Neural cell (in vitro differentiated cells): ENCODE data around the gene LATS2. TPM values are rescaled to one million over a fixed set of nuclear protein-coding genes. Genes with fewer than 3 reads are reported as not detected.
A peak's percentile ranks its signal among the peaks of the same experiment; 100 is the strongest.

ENCODE experiments used
- H2AFZ ChIP-seq: fragments of 200-600, 300-800 bp; sonication (generic), shearing (Covaris generic); 2 replicates; pipeline ENCODE4 v1.6.0; 2014; ENCODE audit warnings: low read depth, mild to moderate bottlenecking, antibody characterized with exemption, low read length, moderate library complexity
- H3F3A ChIP-seq: fragments of 200-600 bp; shearing (Covaris generic); 2 replicates; pipeline ENCODE4 v1.6.1; 2016; ENCODE audit warnings: mild to moderate bottlenecking, moderate library complexity, mixed read lengths, antibody characterized with exemption, low read length; ENCODE audit not compliant: insufficient read depth, poor library complexity, severe bottlenecking
- H3K27ac ChIP-seq: fragments of 200-600, 300-800 bp; sonication (generic), shearing (Covaris generic); 2 replicates; pipeline ENCODE4 v1.5.1; 2014; ENCODE audit warnings: mild to moderate bottlenecking, low read length, moderate library complexity
- H3K27me3 ChIP-seq: fragments of 300-800, 200-600 bp; sonication (generic), shearing (Covaris generic); 2 replicates; pipeline ENCODE4 v1.6.0; 2014; ENCODE audit warnings: mild to moderate bottlenecking, low read depth, low read length, moderate library complexity; ENCODE audit not compliant: insufficient read depth
- H3K36me3 ChIP-seq: fragments of 300-800, 200-600 bp; sonication (generic), shearing (Covaris generic); 2 replicates; pipeline ENCODE4 v1.5.1; 2014; ENCODE audit warnings: mild to moderate bottlenecking, antibody characterized with exemption, low read length, moderate library complexity; ENCODE audit not compliant: insufficient read depth
- H3K4me2 ChIP-seq: fragments of 300-800, 200-600 bp; sonication (generic), shearing (Covaris generic); 2 replicates; pipeline ENCODE4 v1.6.0; 2014; ENCODE audit warnings: mild to moderate bottlenecking, low read length
- H3K4me3 ChIP-seq: fragments of 300-800, 200-600 bp; sonication (generic), shearing (Covaris generic); 2 replicates; pipeline ENCODE4 v1.5.1; 2014; ENCODE audit warnings: mild to moderate bottlenecking, low read length, moderate library complexity
- H3K79me2 ChIP-seq: fragments of 200-600 bp; shearing (Covaris generic); replicated peaks from 2 replicates; pipeline ENCODE4 v1.6.0; 2014; ENCODE audit warnings: mild to moderate bottlenecking, low read length, moderate library complexity; ENCODE audit not compliant: insufficient read depth
- H3K9ac ChIP-seq: fragments of 300-800, 200-600 bp; sonication (generic), shearing (Covaris generic); 2 replicates; pipeline ENCODE4 v1.6.1; 2016; ENCODE audit warnings: mild to moderate bottlenecking, low read length, mixed read lengths
- H3K9me2 ChIP-seq: fragments of 200-600 bp; shearing (Covaris generic); 2 replicates; pipeline ENCODE4 v1.6.1; 2016; ENCODE audit warnings: mild to moderate bottlenecking, low read length, mixed read lengths; ENCODE audit not compliant: insufficient read depth
- H3K9me3 ChIP-seq: fragments of 200-600, 300-800 bp; sonication (generic), shearing (Covaris generic); 2 replicates; pipeline ENCODE4 v1.6.1; 2016; ENCODE audit warnings: mild to moderate bottlenecking, mixed run types, low read length, moderate library complexity, mixed read lengths
- H4K20me1 ChIP-seq: fragments of 200-600 bp; shearing (Covaris generic); 2 replicates; pipeline ENCODE4 v1.6.1; 2016; ENCODE audit warnings: mild to moderate bottlenecking, mixed run types; ENCODE audit not compliant: insufficient read depth
- CTCF ChIP-seq: fragments of 450-650 bp; IDR thresholded peaks from 2 replicates; pipeline ENCODE4 v1.5.1; 2014; ENCODE audit warnings: antibody characterized with exemption, mild to moderate bottlenecking, moderate library complexity; ENCODE audit not compliant: poor library complexity, severe bottlenecking
- EP300 ChIP-seq: fragments of 450-650 bp; conservative IDR thresholded peaks from 2 replicates; pipeline ENCODE4 v1.6.1; 2014; ENCODE audit warnings: antibody characterized with exemption, mild to moderate bottlenecking, moderate library complexity; ENCODE audit not compliant: poor library complexity, severe bottlenecking
- EZH2 ChIP-seq: fragments of 200-600, 300-800 bp; shearing (Covaris generic), sonication (generic); IDR thresholded peaks from 2 replicates; pipeline ENCODE4 v1.6.1; 2014; ENCODE audit warnings: antibody characterized with exemption, low read length, borderline replicate concordance, mild to moderate bottlenecking; ENCODE audit not compliant: insufficient read depth, poor library complexity, severe bottlenecking
- MXI1 ChIP-seq: fragments of 450-650 bp; conservative IDR thresholded peaks from 2 replicates; pipeline ENCODE4 v1.6.1; 2014; ENCODE audit warnings: antibody characterized with exemption, mild to moderate bottlenecking; ENCODE audit not compliant: poor library complexity, severe bottlenecking
- POLR2AphosphoS5 ChIP-seq: IDR thresholded peaks from 2 replicates; pipeline ENCODE4 v1.6.1; 2012
- RAD21 ChIP-seq: fragments of 450-650 bp; conservative IDR thresholded peaks from 2 replicates; pipeline ENCODE4 v1.6.1; 2014; ENCODE audit warnings: antibody characterized with exemption, mild to moderate bottlenecking, moderate library complexity
- REST ChIP-seq: IDR thresholded peaks from 2 replicates; pipeline ENCODE4 v1.6.1; 2012; ENCODE audit warnings: borderline replicate concordance
- SMC3 ChIP-seq: fragments of 450-650 bp; conservative IDR thresholded peaks from 2 replicates; pipeline ENCODE4 v1.6.1; 2014; ENCODE audit warnings: antibody characterized with exemption, mild to moderate bottlenecking, moderate library complexity; ENCODE audit not compliant: poor library complexity
- TAF1 ChIP-seq: IDR thresholded peaks from 2 replicates; pipeline ENCODE4 v1.6.1; 2012; ENCODE audit warnings: low read depth
- polyA plus RNA-seq: library from polyadenylated mRNA; depleted of rRNA; stranded (reverse); fragments of >200 nt; gene quantifications from 2 replicates; pipeline ENCODE4 v1.2.3, GENCODE V29; 2014

LATS2 gene
- polyA plus RNA-seq, 1 donor from 2014 or later, result 2.6 TPM

DNA sequence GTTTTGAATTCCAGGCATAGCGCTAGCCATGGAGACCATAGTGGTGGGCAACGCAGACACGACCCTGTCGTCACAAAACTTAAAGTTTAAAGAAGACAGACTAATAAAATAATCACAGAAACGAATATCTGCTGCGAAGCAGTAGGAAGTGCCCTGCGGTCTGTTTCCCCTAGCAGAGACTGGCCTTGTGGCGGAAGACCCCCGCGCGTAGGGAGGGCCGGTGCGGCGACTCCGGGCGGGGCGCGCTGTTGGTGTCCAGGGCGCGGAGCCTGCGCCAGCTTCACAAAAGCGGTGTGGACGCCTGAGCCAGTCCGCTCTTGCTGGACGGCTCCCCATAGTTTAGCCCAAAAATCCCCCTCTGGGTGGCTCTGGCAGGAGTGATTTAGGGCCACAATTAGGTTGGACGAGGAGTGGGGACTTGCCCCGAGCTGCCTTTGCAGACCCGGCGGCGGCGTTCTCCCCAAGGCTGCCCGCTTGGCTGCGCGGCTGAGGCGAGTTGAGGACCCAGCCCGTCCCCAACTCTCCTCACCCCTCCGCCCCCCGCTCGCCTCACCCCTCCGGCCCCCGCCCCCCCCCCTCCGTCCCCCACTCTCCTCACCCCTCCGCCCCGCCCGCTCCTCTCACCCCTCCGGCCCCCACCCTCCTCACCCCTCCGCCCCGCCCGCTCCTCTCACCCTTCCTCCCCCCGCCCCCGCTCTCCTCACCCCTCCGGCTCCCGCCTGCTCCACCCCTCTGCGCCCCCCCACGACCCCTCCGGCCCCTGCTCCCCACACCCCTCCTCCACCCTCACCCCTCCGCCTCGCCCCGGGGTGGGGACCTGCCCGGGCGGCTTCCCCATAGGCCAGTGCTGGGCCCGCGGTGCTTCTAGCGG lies 14.2 kb upstream of the LATS2 start:
- no peak overlapping the region for H2AFZ ChIP-seq
- H3K79me2 ChIP-seq, result no peaks in the 10 kb centered on the region
- H3K36me3 ChIP-seq, result no peaks in the 10 kb centered on the region
- no peaks in the 10 kb centered on the region for H3F3A ChIP-seq
- peaks cover 8% of the 10 kb centered on the region for H3K27me3 ChIP-seq
- H3K4me3 ChIP-seq, result peak overlapping the region; percentile 21
- no peak overlapping the region for H3K9ac ChIP-seq
- no peaks in the 10 kb centered on the region for H3K9me3 ChIP-seq
- no peak overlapping the region for H3K4me2 ChIP-seq
- no peaks in the 10 kb centered on the region for H4K20me1 ChIP-seq
- no peaks in the 10 kb centered on the region for H3K9me2 ChIP-seq
- TF ChIP-seq MXI1 (no peak), EP300 (no peak), CTCF (no peak), RAD21 (no peak), SMC3 (no peak), POLR2AphosphoS5 (no peak), REST (no peak), EZH2 (no peak), TAF1 (no peak)
- H3K27ac ChIP-seq, result no peak overlapping the region

DNA sequence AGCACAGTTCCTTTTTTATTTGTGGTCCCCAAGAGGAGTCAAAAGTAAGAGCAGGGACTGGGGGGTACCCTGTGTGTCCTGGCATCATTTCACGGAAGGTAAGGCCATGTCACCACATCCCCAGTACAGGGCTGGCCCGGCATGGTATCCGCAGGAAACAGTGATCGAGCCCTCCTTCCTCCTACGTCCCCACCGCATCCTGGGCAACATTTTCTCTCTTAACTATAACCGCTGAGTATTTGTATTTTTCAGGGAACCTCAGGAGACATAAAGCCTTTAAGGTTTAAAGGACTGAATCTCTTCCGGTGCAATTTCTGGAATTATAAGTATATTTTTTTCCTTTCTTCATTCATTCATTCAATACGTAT lies 13.6 kb upstream of the LATS2 start:
- peaks cover 8% of the 10 kb centered on the region for H3K27me3 ChIP-seq
- H4K20me1 ChIP-seq, result no peaks in the 10 kb centered on the region
- H2AFZ ChIP-seq, result no peak overlapping the region
- H3K79me2 ChIP-seq, result no peaks in the 10 kb centered on the region
- no peaks in the 10 kb centered on the region for H3F3A ChIP-seq
- no peak for TF ChIP-seq SMC3
- no peak for TF ChIP-seq EZH2
- no peak for TF ChIP-seq POLR2AphosphoS5
- TF ChIP-seq TAF1, result no peak
- no peak for TF ChIP-seq MXI1
- no peak for TF ChIP-seq CTCF
- TF ChIP-seq RAD21, result no peak
- H3K36me3 ChIP-seq, result no peaks in the 10 kb centered on the region
- no peak overlapping the region for H3K9ac ChIP-seq
- no peaks in the 10 kb centered on the region for H3K9me3 ChIP-seq
- no peak overlapping the region for H3K4me3 ChIP-seq
- no peak overlapping the region for H3K4me2 ChIP-seq
- no peaks in the 10 kb centered on the region for H3K9me2 ChIP-seq
- no peak overlapping the region for H3K27ac ChIP-seq
